NCI-H2107 treated with DMSO at 0.1 percent for 48 hours (cell line): ENCODE data around the gene SENP8.

Experiments used
- DNase-seq: peaks from one replicate; lab custom pipeline; 2025; ENCODE audit not compliant: unreplicated experiment; lab: John Stamatoyannopoulos, UW

Gene SENP8

DNA sequence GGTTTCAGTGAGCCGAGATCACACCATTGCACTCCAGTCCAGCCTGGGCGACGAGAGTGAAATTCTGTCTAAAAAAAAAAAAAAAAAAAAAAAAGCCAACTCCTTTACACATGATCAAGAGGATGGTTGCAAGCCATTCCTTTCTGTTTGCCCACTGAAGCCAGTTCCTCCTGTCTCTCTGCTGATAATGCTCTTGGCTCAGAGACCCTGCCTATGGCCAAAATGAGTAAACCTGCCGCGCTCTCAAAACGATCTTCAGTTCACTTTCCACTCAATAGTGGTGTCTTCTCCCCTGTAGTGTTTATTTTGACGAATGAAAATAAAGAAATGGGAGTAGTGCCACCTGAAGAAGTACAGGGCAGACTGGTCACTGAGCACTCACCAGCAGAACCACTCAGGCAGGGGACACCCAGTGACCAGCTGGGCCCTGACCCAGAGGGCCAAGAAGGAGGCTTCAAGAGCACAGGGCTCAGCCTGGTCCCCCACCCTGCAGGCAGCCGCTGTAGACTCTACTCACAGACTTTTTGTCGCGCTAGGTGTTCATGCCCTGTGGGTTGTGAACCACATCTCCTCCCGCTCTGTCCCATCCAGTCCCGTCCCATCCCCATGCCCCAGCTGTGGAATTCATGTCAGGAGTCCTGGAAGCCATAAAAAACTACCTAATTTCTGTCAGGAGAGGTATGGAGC is 55.8 kb downstream of the SENP8 start:
- DNase-seq, result no peak

DNA sequence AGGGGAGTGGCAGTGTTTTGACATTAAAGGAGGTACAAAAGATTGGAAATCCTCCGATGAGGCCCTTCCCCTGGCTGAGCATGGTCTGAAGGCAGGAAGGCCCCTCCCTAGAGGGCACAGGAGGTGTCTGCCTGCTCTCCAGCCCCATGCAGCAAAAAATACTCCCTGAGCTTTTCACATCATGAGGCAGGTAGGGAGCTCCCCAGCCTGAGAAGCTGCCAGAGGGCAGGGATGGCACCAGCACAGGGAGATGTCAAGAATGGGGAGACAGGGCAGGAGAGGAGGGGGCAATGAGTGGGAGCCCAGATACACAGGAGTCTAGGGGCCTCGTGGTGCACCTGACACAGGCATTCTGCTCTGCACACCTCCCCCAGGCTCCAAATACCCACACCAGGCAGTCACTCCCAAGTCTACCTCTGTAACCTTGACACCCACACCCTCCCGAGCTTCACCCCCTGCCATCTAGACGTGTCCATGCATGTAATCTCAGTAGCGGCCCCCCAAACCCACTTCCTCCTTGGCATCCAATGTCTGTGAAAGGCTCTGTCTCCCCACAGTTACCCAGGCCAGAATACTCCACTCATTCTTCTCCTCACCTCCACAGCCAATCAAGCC is 56.5 kb downstream of the SENP8 start:
- no peak for DNase-seq

DNA sequence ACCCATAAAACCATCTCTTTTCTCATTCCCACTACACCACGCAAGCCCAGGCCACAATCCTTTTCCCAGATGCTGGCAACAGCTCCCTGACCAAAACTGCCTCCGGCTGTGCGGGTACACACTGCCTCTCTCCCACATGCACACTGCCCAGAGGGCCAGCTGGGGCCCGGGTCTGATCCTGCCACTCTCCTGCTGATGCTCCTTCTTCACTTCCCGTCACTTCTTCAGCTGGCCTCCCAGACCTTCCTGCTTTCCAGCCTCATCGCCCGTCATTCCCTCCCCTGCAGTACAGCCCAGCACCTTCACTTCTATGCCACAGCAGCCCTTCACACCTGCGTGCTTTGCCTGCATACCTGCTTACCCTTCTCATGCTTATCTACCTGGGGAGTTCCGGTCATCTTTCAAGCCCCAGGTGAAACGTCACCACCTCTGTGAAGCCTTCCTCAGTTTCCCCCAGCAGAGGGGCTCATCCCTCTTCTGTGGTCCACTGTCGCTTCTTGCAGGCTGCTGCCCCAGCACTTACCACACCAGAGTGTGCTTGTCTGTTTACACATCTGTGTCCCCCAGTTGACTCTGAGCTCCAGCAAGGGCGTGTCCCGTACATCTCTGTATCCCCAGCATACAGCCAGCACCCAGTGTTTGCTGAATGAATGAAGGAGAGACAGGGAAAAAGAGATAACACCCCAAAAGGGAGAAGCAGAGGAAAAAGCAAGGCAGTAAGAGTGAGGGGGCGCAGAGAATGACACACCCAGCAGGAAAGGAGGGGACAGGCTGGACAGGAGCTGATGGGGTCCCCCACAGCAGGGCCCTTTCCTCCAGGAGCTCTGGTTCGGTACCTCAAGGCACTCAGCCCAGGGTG is 57.2 kb downstream of the SENP8 start:
- no peak for DNase-seq

DNA sequence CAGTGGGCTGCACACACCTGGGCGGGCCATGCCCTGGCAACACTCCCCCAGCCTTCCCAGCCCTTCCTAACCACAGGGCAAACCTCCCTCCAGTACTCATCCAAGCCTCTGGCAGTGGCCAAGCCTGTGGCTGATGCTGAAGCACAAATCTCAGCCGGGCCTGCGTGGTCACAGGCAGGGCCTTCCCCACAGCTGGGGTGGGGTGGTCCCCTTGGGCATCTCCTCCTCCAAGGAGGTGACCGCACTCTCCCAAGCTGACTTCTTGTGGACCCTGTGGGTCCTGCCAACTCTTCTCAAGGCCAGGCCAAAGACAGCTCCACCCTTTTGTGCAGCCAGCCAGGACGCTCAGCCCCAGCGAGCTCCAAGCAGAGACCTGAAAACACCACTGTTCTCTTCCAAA is 58.0 kb downstream of the SENP8 start:
- DNase-seq, result no peak

DNA sequence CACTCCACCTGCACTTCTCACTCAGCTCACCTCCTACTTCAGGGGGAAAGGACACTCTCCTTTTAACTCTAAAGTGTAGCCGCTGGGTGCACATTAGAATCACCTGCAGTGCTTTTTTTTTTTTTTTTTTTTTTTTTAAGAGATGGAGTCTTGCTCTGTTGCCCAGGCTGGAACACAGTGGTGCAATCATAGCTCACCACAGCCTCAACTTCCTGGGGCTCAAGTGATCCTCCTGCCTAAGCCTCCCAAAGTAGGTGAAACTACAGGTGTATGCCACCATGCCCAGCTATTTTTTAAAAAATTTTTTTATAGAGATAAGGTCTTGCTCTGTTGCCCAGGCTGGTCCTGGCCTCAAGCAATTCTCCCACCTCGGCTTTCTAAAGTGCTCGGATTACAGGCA is 58.5 kb downstream of the SENP8 start:
- DNase-seq, result no peak

DNA sequence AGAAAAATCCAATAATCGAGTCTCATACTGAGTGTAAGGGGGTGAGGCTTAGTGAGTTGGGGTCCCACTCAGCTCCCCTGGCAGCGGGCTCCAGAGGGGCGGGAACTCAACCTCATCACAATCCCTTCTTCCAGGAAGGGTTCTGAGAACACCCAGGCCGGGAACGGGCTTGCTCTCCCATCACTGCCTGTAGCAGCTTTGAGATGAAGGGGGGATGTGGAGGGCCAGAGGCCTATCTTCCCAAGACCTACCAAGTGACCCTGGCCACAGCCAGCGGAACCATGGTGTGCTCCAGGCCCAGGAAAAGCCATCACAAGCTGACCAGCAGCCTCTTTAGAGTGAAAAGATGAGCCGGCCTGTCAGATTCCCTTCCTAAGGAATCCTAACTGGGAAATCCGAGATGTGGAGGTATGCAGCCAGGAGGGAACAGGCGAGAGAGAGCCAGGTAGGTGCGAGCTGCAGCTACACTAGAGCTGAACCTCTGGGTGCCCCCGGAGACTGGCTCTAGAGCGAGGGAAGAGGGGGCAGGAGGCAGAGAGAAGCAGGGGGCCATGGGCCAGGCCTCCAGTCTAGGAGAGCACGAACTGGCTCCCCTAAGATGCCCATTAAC is 60.9 kb downstream of the SENP8 start:
- DNase-seq, result no peak

DNA sequence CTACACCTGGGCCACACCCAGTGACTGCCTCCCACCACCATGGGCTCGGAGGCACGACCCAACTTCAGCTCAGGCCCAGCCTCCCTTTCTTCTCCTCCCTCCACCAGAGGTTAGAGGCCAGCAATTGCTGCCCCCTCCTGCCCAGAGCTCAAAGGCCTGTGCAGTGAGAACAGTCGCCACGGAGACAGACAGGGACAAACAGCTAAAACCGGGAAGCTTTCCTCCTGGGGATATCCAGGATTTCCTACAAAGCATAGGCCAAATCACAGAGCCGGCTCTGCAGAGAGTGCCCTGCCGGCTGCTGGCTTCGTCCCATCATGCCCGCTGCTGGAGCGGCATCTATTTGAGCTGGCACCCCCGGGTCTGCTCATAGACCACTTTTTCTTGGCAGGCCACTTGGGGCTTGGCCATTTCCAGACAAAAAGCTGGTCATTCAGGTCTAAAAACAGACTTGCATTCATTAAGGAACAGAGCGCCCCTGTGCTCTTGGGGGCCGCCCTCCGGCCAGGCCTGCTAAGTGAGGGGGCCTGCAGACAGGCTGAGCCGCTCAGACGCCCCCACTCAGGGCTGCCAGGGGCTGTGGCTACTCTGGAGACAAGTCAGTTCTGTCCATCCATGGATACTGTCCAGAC is 61.9 kb downstream of the SENP8 start:
- no peak for DNase-seq

DNA sequence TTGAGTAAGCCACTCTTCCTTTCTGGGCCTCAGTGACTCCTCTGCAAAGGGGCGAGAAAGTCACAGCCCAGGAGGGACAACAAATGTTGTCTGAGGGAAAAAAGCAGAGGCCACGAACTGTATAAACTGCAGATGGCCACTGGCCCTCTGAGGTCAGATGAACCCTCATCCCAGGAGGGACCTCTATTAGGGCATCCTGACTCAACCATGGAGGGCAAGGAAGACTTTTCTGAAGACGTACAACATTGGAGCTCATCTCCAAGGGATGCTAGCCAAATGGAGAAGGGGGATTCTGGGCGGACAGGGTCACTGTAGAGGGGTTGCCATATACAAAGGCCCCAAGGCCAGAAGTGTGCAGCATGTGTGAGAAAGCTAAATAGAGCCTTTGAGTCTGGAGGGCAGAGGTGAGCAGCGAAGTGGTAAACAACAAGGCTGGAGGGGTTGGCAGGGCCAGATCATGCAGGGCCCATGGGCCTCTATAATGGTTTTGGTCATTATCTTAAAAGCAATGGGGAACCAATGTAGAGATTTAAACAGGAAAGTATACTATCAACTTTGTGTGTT is 62.6 kb downstream of the SENP8 start:
- no peak for DNase-seq

DNA sequence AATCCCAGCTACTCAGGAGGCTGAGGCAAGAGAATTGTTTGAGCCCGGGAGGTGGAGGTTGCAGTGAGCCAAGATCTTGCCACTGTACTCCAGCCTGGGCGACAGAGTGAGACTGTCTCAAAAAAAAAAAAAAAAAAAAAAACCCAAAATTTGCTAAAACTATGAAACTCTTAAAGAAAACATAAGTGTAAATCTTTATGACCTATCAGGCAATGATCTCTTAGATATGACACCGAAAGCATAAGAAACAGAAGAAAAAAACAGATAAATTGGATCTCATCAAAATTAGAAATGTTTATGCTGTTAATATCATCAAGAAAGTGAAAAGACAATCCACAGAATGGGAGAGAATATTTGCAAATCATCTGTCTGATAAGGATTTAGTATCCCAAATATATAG is 64.0 kb downstream of the SENP8 start:
- DNase-seq, result no peak

DNA sequence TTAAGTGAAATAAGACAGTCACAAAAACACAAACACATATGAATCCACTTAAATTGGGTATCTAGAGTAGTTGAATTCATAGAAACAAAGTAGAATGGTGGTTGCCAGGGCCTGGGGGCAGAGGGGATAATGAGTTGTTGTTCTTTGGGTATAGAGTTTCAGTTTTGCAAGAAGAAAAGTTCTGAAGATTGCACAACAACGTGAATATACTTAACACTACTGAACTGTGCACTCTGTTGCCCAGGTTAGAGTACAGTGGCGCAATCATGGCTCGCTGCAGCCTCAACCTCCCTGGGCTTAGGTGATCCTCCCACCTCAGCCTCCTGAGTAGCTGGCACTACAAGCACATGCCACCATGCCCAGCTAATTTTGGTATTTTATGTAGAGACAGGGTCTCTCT is 64.5 kb downstream of the SENP8 start:
- DNase-seq, result no peak

DNA sequence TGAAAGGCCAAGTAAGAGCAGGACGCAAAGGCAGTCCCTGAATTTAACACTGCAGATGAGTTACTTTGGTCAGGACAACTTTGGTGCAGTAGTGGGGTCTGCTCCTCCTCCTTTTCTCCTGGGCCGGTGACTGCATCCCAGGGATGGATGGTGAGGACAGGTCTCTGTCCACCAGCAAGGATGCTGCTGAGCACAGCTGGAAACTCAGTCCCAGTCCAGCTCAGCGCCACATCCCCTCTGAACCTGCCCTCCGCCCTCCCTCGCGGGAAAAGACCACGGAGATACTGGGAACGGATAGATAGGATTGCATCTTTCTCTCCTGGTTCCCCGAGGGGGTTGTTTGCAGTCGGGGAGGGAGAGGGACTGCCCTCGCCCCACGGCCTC is 65.6 kb downstream of the SENP8 start:
- no peak for DNase-seq

DNA sequence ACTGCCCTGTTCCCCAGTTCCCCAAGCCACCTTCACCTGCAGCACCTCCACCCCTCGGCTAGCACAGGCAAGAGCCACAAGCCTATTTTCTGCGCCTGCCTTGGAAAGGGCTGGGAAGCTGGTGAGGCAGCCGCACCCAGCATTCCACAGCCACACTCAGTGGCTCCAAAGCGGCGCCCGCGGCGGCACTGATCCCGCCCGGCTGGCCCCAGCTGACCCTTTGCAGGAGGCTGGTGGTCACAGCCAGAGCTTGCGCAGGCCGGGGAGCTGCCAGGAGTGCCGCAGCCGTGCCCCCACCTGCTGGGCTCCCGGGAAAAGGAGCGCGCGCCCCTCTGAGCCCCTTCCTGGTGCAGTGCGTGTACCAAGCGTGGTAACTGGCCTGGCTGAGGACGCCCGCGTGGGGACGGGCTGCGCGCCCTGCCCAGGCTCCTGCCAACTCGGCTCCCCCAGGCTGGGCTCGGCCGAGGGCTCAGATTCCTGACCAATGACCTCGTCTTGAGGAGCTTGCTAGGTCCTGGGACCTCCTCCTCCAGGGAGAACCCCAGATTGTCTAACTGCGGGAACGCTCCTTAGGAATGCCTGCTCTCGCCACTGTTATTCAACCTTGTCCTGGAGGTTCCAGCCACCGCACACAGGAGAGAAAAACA is 66.1 kb downstream of the SENP8 start:
- no peak for DNase-seq

DNA sequence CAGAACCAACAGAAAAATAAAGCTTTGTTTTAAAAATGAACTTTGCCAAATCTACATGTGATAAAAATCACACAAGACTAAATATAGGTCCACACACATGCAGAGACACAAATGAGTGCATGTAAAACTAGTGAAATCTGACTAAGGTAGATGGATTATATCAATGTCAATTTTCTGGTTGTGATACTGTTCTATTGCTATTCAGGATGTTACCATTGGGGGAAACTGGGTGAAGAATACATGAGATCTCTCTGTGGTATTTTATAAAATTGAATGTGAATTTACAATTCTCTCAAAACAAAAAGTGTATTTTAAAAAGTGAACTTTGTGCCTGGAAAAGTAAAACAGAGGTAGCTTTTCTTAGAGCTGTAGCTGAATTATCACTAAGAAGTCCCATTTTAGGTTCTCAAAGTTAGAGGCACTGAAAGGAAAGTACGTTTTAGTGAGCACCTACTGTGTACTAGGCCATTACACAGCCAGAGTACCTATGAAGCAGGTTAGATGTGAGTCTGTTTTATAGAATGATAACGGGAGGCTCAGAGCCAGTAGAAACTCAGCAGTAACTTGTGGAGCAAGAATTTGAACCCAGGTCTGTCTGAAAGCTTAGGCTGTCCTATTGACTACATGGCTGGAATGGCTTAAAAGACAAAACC is 71.2 kb downstream of the SENP8 start:
- no peak for DNase-seq

DNA sequence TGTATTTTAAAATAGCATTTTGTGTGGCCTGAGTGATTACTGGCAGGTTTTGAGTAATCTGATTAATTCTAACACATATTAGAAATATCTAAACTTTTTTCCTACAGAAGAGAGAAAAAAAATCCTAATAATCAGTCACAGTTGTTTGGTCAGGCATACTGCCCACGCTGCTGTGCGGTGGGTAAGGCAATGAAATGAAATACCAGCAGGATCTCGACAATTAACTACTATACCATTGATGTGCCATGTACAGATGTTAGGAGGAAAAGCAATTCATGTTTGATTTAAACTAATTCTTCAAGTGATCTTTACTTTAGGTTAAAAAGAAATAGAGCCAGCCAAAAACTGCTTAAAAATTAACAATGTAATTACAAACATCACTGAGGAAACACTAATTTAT is 74.2 kb downstream of the SENP8 start:
- no peak for DNase-seq
